GM12873 (cell line): ENCODE measurements around the gene ACTL8.

ENCODE experiments used
- TF ChIP-seq, protein P1 (sequence below): IDR thresholded peaks from 2 replicates; pipeline ENCODE4 v1.5.1; 2012; ENCODE audit warnings: low read depth, mild to moderate bottlenecking, moderate library complexity, low read length, control low read depth; ENCODE audit not compliant: insufficient read depth; ENCODE audit errors: missing control alignments

Gene ACTL8

DNA sequence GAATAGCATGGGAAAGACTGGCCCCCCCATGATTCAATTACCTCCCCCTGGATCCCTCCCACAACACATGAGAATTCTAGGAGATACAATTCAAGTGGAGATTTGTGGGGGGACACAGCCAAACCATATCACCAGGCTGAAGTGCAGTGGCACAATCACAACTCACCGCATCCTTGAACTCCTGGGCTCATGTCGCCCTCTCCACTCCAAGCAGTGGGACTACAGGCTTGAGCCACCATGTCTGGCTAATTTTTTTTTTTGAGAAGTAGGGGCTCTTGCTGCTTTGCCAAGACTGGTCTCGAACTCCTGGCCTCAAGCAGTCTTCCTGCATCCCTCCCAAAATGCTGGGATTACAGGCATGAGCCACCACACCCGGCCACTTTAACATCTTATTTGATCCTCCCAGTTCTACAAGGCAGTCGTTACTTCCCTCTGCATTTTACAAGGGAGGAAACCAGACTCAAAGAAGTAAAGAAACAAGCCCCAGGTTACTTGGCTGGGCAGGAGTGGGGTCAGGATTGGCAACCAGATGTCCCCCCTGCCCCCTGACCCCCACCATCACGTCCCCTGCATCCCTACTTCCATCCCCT is 26.9 kb upstream of the ACTL8 start:
- TF ChIP-seq, protein P1, sequence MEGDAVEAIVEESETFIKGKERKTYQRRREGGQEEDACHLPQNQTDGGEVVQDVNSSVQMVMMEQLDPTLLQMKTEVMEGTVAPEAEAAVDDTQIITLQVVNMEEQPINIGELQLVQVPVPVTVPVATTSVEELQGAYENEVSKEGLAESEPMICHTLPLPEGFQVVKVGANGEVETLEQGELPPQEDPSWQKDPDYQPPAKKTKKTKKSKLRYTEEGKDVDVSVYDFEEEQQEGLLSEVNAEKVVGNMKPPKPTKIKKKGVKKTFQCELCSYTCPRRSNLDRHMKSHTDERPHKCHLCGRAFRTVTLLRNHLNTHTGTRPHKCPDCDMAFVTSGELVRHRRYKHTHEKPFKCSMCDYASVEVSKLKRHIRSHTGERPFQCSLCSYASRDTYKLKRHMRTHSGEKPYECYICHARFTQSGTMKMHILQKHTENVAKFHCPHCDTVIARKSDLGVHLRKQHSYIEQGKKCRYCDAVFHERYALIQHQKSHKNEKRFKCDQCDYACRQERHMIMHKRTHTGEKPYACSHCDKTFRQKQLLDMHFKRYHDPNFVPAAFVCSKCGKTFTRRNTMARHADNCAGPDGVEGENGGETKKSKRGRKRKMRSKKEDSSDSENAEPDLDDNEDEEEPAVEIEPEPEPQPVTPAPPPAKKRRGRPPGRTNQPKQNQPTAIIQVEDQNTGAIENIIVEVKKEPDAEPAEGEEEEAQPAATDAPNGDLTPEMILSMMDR, result no peak

- TF ChIP-seq, protein P1, result no peak
Measured at GRCh38 chr1:17729248-17729647, 25.9 kb upstream of the ACTL8 start.

GRCh38 chr1:17729909-17730308 is 25.2 kb upstream of the ACTL8 start:
- TF ChIP-seq, protein P1, result no peak

DNA sequence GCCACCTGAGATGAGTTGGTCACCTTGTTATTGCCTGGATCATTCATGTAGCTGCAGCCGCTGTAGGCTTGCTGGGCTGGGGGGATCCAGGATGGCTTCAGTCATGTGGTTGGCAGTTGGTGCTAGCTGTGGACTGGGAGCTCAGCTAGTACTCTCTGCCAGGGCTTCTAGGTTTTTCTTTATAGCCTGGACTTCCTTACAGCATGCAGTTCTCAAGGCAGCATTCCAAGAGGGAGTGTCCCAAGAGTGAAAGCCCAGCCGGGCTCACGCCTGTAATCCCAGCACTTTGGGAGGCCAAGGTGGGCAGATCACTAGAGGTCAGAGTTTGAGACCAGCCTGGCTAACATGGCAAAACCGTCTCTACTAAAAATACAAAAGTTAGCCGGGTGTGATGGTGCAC is 23.7 kb upstream of the ACTL8 start:
- TF ChIP-seq, protein P1, result no peak

GRCh38 chr1:17732475-17732874 is 22.7 kb upstream of the ACTL8 start:
- TF ChIP-seq, protein P1, result no peak

DNA sequence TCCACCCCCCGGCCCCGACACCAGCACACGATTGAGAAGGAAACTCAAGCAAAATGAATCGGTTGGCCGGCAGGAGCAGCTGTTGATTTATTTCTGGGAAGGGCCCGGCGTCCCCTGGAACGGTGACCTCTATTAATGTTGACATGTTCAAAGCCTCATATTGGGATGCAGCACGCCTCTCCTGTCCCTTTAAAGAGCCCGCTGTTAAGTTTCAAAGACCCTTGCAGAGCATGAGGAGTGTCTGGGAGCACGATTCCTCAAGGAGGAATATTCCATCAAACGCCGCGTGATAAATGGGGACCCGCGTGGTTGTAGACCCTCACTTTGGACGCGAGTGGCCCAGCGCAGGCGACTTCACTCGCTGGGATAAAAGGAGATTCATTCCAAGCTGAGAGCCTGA is 21.5 kb upstream of the ACTL8 start:
- TF ChIP-seq, protein P1, result no peak

GRCh38 chr1:17734609-17735008 is 20.5 kb upstream of the ACTL8 start:
- TF ChIP-seq, protein P1, result no peak
